GM21786 (cell line): Measurements from ENCODE around the gene SSC4D.
"Not testable (repeated sequence)": the region's sequence is repeated elsewhere in the genome, so short reads cannot be mapped to it uniquely, and the experiment has no call there.

ENCODE experiments used
- ATAC-seq: cut with Tn5 transposase; IDR thresholded peaks from one replicate; pipeline ENCODE4 v1.9.1; 2021; ENCODE audit not compliant: unreplicated experiment

SSC4D gene

GRCh38 chr7:76423666-76424412, 14.3 kb upstream of the SSC4D start:
- no peak for ATAC-seq

GRCh38 chr7:76421097-76421496, 11.6 kb upstream of the SSC4D start:
- ATAC-seq: not testable (repeated sequence)

- not testable (repeated sequence) for ATAC-seq
Observed at GRCh38 chr7:76417654-76418310, 8.3 kb upstream of the SSC4D start.

GRCh38 chr7:76412249-76412648, 2.8 kb upstream of the SSC4D start:
- ATAC-seq: no peak

GRCh38 chr7:76411626-76412025, 2.1 kb upstream of the SSC4D start:
- no peak for ATAC-seq

- ATAC-seq: no peak
Observed at GRCh38 chr7:76408121-76408560, 1.4 kb downstream of the SSC4D start.

- ATAC-seq: no peak
Observed at GRCh38 chr7:76407718-76408117, 1.8 kb downstream of the SSC4D start.

GRCh38 chr7:76405738-76406137, 3.8 kb downstream of the SSC4D start:
- ATAC-seq: no peak

- no peak for ATAC-seq
Observed at GRCh38 chr7:76403780-76404494, 5.6 kb downstream of the SSC4D start.

- ATAC-seq: not testable (repeated sequence)
Observed at GRCh38 chr7:76403097-76403496, 6.4 kb downstream of the SSC4D start.

GRCh38 chr7:76400248-76400647, 9.2 kb downstream of the SSC4D start:
- no peak for ATAC-seq

GRCh38 chr7:76397409-76398183, 11.9 kb downstream of the SSC4D start:
- no peak for ATAC-seq

- no peak for ATAC-seq
Observed at GRCh38 chr7:76396864-76397263, 12.6 kb downstream of the SSC4D start.

- no peak for ATAC-seq
Observed at GRCh38 chr7:76395965-76396726, 13.4 kb downstream of the SSC4D start.

GRCh38 chr7:76395605-76395964, 13.9 kb downstream of the SSC4D start:
- ATAC-seq: not testable (repeated sequence)

- no peak for ATAC-seq
Observed at GRCh38 chr7:76394957-76395356, 14.5 kb downstream of the SSC4D start.

- ATAC-seq: peak; percentile 80
Observed at GRCh38 chr7:76393116-76394031, 16.1 kb downstream of the SSC4D start.

- ATAC-seq: no peak
Observed at GRCh38 chr7:76392531-76393115, 16.9 kb downstream of the SSC4D start.

GRCh38 chr7:76390092-76390491, 19.4 kb downstream of the SSC4D start:
- ATAC-seq: no peak
